GM19239 (cell line): ENCODE results near the gene TTC7B.
"Not testable (repeated sequence)": the region's sequence is repeated elsewhere in the genome, so short reads cannot be mapped to it uniquely, and the experiment has no call there.

ENCODE experiments used
- DNase-seq: peaks from one replicate; pipeline ENCODE4 v3.0.0; 2011; ENCODE audit warnings: low spot score; ENCODE audit not compliant: insufficient read length
- FAIRE-seq: peaks from 2 replicates; lab custom pipeline; 2011; peaks lifted over from hg19 to GRCh38; lab: Jason Lieb, UNC

TTC7B gene

DNA sequence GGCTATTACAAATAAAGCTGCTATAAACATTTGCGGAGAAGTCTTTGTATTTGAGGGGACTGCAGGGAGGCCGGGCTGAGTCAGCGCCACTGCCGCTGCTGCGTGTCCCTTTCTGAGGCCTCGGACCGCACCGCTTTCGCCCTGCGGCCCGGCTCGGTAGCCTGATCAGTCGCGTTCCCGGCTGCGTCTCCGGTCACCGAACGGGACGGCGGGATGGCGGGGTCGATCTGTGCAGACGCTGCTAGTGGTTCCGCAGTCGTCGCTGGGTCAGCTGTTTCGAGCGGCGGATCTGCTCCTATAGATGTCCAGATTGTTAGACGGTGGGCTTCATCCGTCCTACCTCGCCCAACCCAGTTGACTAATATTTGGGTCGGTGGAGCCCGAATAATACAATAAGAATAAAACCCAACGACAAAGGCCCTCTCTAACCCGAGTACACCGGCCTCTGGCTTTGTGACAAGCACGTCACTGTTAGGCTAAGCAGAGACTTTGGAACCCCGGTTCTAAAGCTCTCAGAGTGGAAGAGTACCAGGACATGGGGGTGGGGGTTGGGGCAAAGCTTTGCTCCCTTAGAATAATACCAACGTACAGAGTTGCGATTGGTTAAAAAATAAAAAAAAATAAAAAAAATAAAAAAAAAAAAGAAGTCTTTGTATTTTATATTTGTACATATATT lies 290.7 kb downstream of the TTC7B start:
- FAIRE-seq: peak; percentile 44
- DNase-seq: not testable (repeated sequence)

DNA sequence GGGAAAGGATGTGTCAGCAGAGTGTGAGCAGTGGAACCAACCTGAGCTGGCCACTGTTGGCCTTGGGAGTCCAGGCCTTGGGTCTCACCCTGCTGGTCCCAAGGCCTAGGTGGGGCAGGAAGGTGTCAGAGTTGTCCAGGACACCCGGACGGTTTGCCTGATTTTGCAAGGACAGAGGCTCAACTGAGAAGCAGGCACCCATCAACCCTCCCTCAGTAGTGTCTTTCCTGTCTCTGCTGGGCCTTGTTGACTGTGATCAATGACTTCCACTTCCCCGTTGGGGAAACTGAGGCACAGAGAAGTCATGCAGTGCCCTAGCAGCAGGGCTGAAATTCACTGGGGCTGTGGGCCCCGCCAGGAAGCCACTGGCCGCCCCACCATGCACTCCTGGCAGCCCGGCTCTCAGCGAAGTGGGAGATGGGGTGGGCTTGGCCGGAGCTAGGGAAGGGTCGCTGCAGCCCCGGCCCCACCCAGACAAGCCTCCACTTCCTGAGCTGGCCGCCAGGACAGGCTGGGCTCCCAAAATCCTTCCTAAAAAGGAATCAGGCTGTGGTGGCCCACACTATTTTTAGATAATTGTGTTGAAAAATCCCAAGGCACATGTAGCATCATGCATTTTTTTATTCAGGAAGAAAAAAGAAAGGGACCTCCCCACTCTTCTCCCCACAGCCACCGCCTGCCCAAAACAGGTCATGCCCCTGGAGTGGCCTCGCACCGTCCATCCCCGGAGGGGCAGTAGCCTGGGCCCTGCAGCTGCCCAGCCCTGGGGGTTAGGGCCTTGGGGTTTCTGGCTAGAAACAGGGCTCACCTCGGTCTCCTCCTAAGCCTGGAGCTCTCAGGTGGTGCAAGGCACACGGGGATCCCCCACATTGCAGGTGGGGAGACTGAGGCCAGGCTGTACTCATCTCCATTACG lies 292.0 kb downstream of the TTC7B start:
- FAIRE-seq (no peak), DNase-seq (no peak)

DNA sequence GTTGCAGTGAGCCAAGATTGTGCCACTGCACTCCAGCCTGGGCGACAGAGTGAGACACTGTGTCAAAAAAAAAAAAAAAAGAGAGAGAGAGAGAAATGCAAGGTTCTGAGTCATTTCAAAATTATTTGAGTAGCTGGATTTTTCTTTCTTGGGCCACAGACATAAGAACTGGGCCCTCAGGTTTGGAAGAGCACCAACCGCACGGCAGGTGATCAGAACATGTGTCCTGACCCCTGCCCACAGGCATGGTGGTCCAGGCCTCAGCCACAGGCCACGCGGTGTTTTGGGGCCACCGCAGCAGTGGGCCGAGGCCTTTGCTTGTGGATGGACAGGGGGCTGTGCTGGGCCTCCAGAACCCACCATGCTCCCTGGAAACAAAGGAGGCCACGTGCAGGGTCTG lies 292.7 kb downstream of the TTC7B start:
- no peak for DNase-seq
- FAIRE-seq: no peak

DNA sequence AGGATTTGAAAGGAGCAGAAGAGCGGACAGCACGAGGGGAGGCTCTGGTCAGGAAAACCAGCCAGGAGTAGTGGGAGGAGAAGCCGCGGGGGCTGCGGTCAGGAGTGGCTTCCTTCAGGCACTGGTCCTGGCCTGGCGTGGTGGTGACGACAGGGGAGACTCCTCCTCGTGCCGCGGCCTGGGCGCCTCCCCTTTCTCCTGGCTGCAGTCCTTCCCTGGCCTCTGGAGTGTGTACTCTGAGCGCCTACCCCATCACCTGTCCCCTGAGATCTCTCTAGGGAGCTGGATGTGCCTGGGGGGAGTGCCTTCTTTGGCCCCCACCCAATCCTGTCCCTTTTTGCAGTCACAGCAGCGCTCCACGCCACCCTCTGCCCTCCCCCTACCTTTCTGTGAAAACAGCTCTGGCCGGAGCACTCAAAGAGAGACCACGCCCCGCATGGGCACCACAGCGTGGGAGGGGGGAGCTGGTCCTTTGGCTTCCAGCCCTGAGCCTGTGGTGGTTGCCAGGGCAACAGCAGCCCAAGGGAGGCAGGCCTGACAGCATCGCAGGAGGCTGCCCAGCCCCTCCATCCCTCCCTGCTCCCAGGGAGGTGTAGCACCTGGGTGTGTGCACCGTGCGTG lies 293.5 kb downstream of the TTC7B start:
- DNase-seq: no peak
- no peak for FAIRE-seq

DNA sequence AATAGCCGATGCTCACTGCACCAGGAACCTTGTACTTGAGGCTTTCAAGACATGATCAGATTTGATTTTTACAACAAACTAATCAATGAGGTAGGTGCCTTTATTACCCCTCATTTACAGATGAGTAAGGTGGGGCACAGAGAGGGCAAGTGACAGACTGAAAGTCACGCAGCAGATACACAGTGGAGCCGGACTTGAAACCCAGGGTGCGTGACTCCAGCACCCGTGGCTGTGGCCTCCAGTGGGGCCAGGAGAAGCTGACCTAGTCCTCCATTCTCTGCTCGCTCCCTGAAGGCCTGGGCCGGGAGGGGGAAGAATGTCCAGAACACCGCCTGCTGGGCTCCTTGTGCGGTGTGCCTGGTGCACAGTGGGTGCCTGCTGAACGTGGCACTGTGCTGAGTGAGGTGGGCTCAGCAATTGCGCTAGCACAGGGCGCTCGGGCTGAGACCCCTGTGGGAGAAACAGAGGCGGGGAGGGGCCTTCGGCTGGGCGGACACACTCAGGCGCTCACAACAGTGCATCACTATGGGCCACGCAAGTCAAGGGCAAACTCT lies 294.2 kb downstream of the TTC7B start:
- no peak for FAIRE-seq
- DNase-seq: no peak

DNA sequence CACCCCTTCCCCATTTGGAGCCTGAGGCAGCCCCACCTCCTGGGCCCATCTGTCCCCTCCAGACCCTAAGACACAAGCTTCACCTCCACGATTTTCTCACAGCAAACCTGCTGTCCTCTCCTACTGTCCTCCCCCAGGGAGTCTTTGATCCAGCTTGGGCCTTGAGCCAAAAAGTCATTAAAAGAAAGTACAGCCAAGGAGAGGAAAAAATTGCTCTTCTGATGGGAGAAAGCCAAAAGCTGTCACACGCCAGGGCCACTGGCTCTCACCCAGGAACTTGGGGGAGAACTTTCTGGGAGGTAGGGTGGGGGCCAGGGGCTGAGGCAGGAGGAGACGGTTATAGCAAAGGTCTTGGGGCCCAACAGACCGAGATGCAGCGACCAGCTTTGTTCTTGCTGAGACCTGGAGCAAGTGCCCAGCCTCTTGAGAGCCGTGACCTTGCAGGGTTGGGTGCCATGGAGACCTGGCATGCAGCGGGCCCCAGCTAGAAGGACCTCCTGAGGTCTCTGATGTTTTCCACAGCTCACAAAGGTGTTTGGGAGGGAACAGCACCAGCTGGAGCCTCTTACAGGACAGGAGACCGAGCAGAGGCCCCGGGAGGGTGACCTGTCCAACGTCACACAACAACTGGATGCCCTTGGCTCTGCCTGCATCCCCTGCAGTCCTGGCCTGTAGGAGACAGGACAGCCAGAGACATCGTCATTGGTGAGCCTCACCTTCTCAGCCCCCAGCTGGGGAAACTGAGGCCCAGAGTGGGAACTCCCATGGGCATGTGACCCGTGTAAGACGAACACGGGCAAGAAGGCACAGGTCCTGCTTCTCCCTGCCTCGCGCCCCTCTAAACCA lies 294.9 kb downstream of the TTC7B start:
- FAIRE-seq: no peak

DNA sequence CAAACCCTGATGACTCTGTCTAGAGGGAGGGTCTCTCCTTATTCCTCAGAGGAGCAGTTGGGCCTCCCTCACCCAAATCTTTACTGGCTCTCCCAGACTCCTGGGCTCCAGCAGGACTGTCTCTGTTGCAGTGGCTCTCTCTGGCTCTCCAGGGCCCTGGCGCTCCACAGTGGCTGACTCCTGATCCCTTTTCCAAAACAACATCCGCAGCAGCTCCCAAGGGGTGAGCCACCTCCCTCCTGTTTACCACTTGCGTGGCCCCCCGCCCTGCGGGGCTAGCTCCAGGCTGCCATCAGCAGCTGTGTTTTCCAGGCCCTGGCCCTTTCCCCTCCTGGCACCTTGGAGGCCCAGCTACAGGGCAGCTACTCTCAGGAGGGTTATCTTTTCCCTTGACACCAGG lies 295.9 kb downstream of the TTC7B start:
- no peak for FAIRE-seq
- DNase-seq: no peak

More for the DNA sequence above, 294.9 kb downstream of the TTC7B start:
- no peak for DNase-seq

DNA sequence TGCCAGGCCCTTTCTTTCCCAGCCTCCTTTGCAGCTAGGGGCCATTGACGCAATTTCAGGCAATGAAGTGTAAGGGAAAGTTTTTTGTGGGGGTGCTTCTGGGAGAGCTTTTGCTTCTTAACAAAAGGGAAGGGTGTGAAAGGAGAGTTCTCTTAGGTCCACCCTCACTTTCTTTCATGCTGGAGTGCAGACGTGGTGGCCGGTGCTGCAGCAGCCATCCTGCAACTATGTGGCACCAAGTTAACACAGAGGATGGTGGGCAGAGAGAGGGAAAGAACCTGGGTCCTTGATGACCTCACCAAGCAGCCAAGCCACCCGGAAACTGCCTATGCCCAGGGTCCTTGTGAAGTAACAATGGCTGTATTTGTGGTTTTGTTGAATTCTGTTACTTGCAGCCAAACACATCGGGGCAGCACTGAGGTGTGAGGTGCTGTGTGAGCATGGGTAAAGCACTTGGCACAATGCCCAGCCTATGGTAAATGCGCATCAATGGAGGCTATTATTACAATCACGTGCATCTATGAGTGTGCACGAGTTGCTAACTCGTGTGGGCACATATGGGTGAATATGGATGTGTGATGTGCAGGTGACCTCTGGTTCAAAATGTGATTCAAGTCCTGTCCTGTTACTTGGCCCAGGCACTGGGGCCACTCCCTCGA lies 296.8 kb downstream of the TTC7B start:
- FAIRE-seq: no peak
- no peak for DNase-seq

DNA sequence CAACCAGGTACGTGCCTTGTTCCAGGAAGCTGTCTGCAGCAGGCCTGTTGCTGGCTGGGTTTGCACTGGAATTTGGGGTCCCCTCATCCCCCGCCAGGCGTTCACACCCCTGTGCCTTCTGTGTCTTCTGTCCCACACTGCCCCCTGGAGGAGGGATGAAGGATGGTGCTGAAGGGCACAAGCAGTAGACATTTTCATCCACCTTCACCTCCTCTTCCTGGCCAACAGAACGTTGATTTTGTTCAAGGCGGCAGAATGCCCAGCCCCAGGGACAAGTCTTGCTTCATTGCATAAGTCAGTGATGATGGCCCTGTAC lies 297.3 kb downstream of the TTC7B start:
- FAIRE-seq (peak; percentile 39), DNase-seq (peak; percentile 63)

DNA sequence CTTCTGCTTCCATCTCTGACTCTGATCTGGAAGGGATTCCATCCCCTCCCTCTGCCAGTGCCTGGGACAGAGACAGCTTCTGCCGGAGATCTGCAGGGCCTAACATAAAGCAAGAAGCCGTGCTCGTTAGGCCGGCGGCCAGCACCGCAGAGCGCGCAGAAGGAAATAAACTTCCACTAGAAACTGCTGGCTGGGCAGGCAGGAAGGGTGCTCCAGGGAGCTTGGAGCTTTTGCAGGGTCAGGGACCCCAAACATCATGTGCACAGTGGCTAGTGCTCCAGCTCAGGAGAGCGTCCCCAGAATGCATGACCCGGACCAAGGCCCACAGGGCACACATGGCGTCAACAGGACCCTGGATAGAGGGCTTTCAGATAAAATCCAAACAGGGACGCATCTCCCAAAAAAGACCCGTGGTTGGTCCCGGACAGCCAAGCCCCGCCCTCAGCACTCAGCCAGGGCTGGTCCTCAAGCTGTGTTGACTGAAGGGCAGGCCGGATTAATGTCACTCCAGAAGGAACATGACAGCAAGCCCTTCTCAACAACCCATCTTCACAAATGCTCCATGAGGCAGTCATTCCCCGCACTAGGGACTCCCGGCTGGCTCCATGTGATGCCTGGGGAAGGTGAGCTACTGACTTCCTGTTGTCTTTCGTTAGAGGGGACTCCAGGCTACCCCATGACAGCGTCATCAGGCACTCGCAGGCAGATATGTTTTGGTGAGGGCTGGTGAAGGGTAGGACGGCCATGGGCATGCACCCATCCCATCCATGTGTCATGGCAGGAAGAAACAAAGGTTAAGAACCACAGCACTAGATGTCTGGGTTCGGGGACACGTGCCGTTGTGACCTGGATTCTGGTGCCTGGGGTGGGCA lies 297.9 kb downstream of the TTC7B start:
- FAIRE-seq (no peak), DNase-seq (no peak)

DNA sequence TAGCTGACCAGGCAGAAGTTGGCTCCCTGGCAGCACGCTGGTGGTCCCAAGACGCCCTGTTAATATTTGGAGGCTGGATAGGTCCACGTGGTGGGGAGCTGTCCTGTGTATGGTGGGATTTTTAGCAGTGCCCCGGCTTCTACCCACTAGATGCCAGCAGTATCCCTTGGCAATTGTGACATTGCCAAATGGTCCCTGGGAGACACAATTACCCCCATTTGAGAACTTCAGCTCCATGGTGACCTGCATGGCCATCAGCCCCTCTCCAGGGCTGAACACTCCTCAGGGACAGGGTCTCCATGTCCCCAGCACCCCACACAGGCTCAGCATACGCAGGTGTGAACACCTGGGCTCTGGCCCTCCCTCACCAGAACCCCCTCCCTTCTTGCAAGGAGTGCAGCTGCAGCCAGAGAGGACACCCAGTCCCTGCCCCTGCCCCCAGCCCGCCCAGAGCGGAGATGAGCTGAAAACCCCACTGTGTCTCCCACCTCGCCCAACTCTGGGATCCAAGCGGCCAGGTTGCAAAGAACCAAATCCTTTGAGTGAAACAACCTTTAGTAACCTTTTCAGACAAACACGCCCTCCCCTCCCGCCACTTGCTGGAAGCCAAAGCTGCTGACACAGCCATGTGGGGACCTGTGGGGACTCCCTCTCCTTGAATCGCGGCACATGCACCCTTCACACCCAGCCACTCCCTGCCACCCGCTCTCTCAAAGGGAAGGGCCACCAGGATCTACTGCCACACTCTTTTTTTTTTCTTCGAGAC lies 299.0 kb downstream of the TTC7B start:
- no peak for FAIRE-seq
- no peak for DNase-seq

DNA sequence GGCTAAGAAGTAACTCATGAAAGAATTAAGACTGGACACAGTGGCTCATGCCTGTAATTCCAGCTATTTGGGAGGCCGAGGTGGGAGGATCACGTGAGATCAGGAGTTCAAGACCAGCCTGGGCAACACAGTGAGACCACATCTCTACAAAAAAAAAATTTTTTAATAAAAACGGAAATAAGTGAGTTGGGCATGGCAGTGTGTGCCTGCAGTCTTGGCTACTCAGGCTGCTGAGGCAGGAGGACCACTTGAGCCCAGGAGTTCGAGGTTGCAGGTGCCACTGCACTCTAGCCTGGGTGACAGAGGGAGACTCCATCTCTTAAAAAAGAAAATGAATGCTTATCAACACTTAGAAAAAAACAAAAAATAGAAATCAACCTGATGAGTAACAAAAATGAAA lies 301.7 kb downstream of the TTC7B start:
- DNase-seq (no peak), FAIRE-seq (no peak)

DNA sequence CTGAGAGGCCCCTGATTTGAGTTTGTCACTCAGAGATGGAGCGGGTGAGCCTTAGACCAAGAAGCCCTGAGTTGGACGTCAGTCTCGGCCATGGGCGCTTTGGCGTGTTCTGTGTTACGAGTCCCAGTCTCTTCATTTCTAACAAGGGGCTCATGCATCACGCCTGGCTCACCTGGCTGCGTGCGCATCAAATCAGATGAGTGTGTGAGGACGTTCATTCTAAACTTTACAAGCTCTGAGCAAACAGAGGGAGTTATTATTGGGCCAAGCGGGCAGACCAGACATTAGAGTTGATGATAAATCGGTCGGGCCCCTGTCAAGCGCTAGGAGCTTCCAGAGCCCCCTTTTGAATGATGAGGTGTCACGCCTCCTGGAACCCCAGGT lies 302.2 kb downstream of the TTC7B start:
- no peak for FAIRE-seq

DNA sequence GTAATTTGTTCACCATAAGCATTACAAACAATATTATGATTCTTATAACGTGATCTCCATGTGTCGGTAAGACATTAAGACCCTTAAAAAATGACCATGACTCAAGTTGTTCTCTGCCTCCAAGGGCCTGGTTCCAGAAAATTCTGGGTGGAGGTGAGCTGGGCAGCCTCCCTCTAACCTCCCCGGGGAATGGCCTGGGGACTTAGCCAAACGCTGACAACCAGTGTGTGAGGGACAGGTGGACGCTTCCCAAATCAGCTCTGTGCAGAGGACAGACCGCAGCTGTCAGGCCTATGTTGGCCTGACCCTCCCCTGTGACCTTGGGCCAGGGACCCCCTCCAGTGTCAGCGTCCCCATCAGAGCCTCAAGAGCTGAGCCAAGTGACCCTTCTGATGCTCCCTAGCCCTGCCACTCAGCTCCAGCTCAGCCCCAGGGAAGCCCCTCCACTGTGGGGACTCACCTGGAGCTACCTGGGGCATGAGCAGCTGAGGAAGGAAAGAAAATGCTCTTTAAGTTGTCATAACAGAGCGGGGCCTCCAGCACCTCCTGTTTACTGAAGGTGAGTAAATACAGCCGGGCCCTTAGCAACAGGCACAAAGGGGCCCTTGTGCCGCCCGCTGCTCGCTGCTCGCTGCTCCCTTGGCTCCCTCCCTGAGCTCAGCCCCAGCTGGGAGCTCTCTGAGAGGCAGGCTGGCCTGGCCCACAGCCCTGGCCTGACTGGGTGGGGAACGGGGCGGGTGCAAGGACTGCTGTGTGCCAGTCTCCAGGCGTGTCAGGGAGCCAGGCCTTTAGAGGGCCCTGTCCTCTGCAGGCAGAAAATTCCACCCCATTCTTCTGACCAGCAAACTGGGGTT lies 302.8 kb downstream of the TTC7B start:
- no peak for FAIRE-seq
- no peak for DNase-seq

More for the DNA sequence above, 302.2 kb downstream of the TTC7B start:
- DNase-seq: no peak

DNA sequence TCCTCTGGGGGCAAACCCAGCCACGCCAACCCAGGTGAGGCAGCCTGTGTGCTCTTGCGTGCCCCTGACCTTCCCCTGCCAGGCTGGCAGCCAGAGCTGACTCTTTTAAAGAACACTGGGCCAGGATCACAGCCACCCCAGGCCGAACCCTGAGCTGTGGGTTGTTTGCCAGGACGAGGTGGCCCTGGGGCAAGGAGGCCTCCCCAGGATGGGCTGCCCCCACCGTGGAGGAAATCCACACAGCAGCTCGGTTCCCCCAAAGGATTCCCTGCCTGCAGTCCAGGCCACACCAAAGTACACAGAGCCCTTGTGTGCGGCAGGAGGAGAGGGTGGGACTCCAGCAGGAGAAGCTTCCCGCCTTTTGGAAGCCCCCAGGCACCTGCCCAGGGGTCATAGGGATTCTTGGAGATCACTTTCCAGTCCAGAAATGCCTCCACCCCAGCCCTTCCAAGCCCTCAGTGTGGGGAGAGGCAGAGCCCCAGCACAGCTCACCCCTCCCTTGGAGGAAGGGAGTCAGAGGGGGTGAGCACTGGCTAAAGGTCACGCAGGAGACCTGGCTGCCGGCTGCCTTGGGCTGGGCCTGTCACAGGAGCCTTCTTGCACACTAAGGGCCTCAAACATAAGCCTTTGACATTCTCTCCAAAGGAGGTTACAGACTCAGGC lies 303.8 kb downstream of the TTC7B start:
- no peak for DNase-seq
- FAIRE-seq: no peak

DNA sequence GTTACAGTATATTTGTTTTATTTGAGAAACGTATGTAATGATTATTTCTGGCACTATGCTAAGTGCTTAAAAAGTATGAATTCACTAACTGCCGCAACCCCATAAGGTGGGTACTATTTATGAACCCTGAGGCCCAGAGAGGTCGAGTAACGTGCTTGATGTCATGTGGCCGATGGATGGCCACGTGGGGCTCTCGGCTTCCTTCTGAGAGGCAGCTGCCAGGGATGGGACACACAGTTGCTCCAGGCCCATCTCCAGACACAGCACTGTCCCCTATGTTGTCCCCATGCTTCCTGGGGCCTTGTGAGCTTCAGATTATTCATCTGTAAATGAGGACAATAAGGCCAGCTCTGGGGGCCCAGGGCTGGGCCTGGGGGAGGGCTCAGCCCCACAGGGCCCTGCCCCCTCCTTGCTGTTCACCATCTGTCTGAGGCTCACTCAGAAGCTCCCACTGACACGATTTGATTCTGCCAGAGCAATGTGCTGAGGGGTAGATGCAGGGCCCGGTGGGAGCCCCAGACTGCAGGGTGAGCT lies 304.4 kb downstream of the TTC7B start:
- FAIRE-seq (no peak), DNase-seq (no peak)
